HepG2 (cell line): ENCODE measurements around the gene ESR1. TPM values are rescaled to one million over a fixed set of nuclear protein-coding genes. Genes with fewer than 3 reads are reported as not detected.

ENCODE experiments used
- ATAC-seq: fragments of 200-7000 bp; cut with Tn5 transposase; 3 replicates; pipeline ENCODE4 v1.9.1; 2020; ENCODE audit warnings: mild to moderate bottlenecking, moderate library complexity
- BruUV-seq: library from RNA; stranded (reverse); fragments of 400-500 nt; replicated peaks from 2 replicates; lab custom pipeline; 2021; lab: Mats Ljungman, UMichigan
- CTCF ChIA-PET: fragments of 300-600 bp; formaldehyde crosslinking; extraction: SDS; loops from one replicate; lab custom pipeline; 2021; ENCODE audit warnings: low total read pairs, inconsistent platforms, low intra/inter-chr PET ratio; lab: Yijun Ruan, JAX
- POLR2A ChIA-PET: fragments of 350-600 bp; sonication (Branson Sonifier 250); formaldehyde crosslinking; loops from one replicate; lab custom pipeline; 2020; ENCODE audit warnings: antibody characterized with exemption, inconsistent platforms; lab: Yijun Ruan, JAX
- DNase-seq: peaks from one replicate; pipeline ENCODE4 v3.0.0-alpha.2; 2015; ENCODE audit warnings: low spot score
- FAIRE-seq: peaks from 3 replicates; lab custom pipeline; 2011; peaks lifted over from hg19 to GRCh38; lab: Jason Lieb, UNC
- H2AFZ ChIP-seq: one replicate; pipeline ENCODE4 v1.6.1; 2011; ENCODE audit warnings: low read length, inconsistent platforms
- H3K27ac ChIP-seq: fragments of 300-600 bp; 3 replicates; pipeline ENCODE4 v1.8.0; 2011; ENCODE audit warnings: mixed run types, mild to moderate bottlenecking, mixed read lengths, low read length, inconsistent platforms; ENCODE audit not compliant: insufficient read depth; ENCODE audit errors: extremely low read length
- H3K27me3 ChIP-seq, 2 experiments: fragments of 200-600 bp in 1 of 2; 2 replicates in 1 of 2; 3 replicates in 1 of 2; pipeline versions ENCODE4 v1.6.0 to v1.8.0; 2011; ENCODE audit warnings: low read length in 2 of 2, mild to moderate bottlenecking in 2 of 2, moderate library complexity in 2 of 2, inconsistent platforms in 1 of 2; ENCODE audit not compliant: insufficient read depth in 2 of 2, control insufficient read depth in 1 of 2
- H3K36me3 ChIP-seq, 2 experiments: fragments of 200-600 bp in 1 of 2; replicated peaks in 1 of 2; 2 replicates in 1 of 2; 3 replicates in 1 of 2; pipeline versions ENCODE4 v1.5.1 to v1.8.0; 2011; ENCODE audit warnings: low read length in 2 of 2, inconsistent platforms in 1 of 2; ENCODE audit not compliant: insufficient read depth in 2 of 2, control insufficient read depth in 1 of 2
- H3K4me1 ChIP-seq: 2 replicates; pipeline ENCODE4 v1.5.1; 2012; ENCODE audit warnings: low read length, inconsistent platforms; ENCODE audit not compliant: insufficient read depth
- H3K4me2 ChIP-seq: 2 replicates; pipeline ENCODE4 v1.6.0; 2011; ENCODE audit warnings: low read depth, low read length, inconsistent platforms
- H3K4me3 ChIP-seq, 3 experiments: fragments of 200-600 bp in 1 of 3; sonication (generic), shearing (Covaris generic) in 1 of 3; replicated peaks in 1 of 3; 2 replicates each; pipeline ENCODE4 v1.5.1; 2011 to 2016; ENCODE audit warnings: low read length in 3 of 3, inconsistent platforms in 2 of 3, low read depth in 2 of 3, mild to moderate bottlenecking in 2 of 3, control low read depth in 1 of 3, mixed read lengths in 1 of 3; ENCODE audit not compliant: insufficient read depth in 1 of 3
- H3K79me2 ChIP-seq: one replicate; pipeline ENCODE4 v1.6.1; 2011; ENCODE audit warnings: low read length, inconsistent platforms; ENCODE audit not compliant: insufficient read depth
- H3K9ac ChIP-seq: 2 replicates; pipeline ENCODE4 v1.6.0; 2011; ENCODE audit warnings: mild to moderate bottlenecking, low read depth, low read length, inconsistent platforms; ENCODE audit not compliant: insufficient read depth
- H3K9me3 ChIP-seq: 2 replicates; pipeline ENCODE4 v1.5.1; 2012; ENCODE audit warnings: mild to moderate bottlenecking, low read length
- H4K20me1 ChIP-seq: 2 replicates; pipeline ENCODE4 v1.6.0; 2011; ENCODE audit warnings: inconsistent platforms, mild to moderate bottlenecking, low read length, moderate library complexity; ENCODE audit not compliant: insufficient read depth
- ARID3A ChIP-seq: IDR thresholded peaks from 2 replicates; pipeline ENCODE4 v1.6.1; 2012; ENCODE audit warnings: low read depth, low read length, improper control_type of control experiment
- ARID5B ChIP-seq: IDR thresholded peaks from 2 replicates; pipeline ENCODE4 v1.4.0; 2020; ENCODE audit warnings: mild to moderate bottlenecking, missing genetic modification reagents
- BCL6 ChIP-seq: IDR thresholded peaks from 2 replicates; pipeline ENCODE4 v1.6.1; 2016; ENCODE audit warnings: missing genetic modification reagents, missing compliant biosample characterization
- KDM6A ChIP-seq: IDR thresholded peaks from 2 replicates; pipeline ENCODE4 v1.6.1; 2016; ENCODE audit warnings: low read depth
- PHF21A ChIP-seq: sonication (generic); formaldehyde crosslinking; IDR thresholded peaks from 2 replicates; pipeline ENCODE4 v1.5.0; 2020; ENCODE audit warnings: mild to moderate bottlenecking, missing genetic modification reagents
- POGK ChIP-seq: sonication (generic); formaldehyde crosslinking; conservative IDR thresholded peaks from 2 replicates; pipeline ENCODE4 v1.8.0; 2022; ENCODE audit warnings: mild to moderate bottlenecking, moderate library complexity, missing genetic modification reagents
- SRF ChIP-seq: IDR thresholded peaks from 2 replicates; pipeline ENCODE4 v1.6.1; 2011; ENCODE audit warnings: mild to moderate bottlenecking, low read depth, low read length, moderate library complexity
- U2AF1 ChIP-seq: fragments of 200-400 bp; formaldehyde crosslinking; optimal IDR thresholded peaks from 2 replicates; pipeline ENCODE3; 2017; ENCODE audit warnings: mild to moderate bottlenecking, low read depth, low read length
- ZBTB20 ChIP-seq: sonication (generic); formaldehyde crosslinking; IDR thresholded peaks from 2 replicates; pipeline ENCODE4 v1.8.1; 2023; ENCODE audit warnings: missing genetic modification reagents, low read depth, mild to moderate bottlenecking, borderline replicate concordance
- ZNF18 ChIP-seq: sonication (generic); formaldehyde crosslinking; IDR thresholded peaks from 2 replicates; pipeline ENCODE4 v1.8.0; 2022; ENCODE audit warnings: mild to moderate bottlenecking, missing genetic modification reagents; ENCODE audit not compliant: insufficient replicate concordance
- ZNF205 ChIP-seq: IDR thresholded peaks from 2 replicates; pipeline ENCODE4 v1.6.1; 2018; ENCODE audit warnings: missing biosample characterization, missing genetic modification reagents
- ZNF260 ChIP-seq: sonication (generic); formaldehyde crosslinking; IDR thresholded peaks from 2 replicates; pipeline ENCODE4 v1.4.0; 2020; ENCODE audit warnings: missing genetic modification reagents, low read depth, mild to moderate bottlenecking, borderline replicate concordance
- ZNF883 ChIP-seq: sonication (generic); formaldehyde crosslinking; IDR thresholded peaks from 2 replicates; pipeline ENCODE4 v1.5.1; 2020; ENCODE audit warnings: mild to moderate bottlenecking, missing genetic modification reagents; ENCODE audit errors: not compliant biosample characterization
- ZSCAN12 ChIP-seq: sonication (generic); formaldehyde crosslinking; IDR thresholded peaks from 2 replicates; pipeline ENCODE4 v1.9.0; 2021; ENCODE audit warnings: mild to moderate bottlenecking, missing genetic modification reagents
- WGBS: methylation state at CpG from one replicate; pipeline ENCODE4 v1.1.6; 2017; ENCODE audit warnings: low lambda C conversion rate; 5-methylcytosine and 5-hydroxymethylcytosine counted together
- in situ Hi-C: cut with HindIII; loops from 2 replicates; pipeline ENCODE4 v1.10.0; 2017; ENCODE audit warnings: low pct_unique_long_range_greater_than_20kb; ENCODE audit not compliant: extremely low pct_ligation_motif_present
- intact Hi-C: fragments of 100-400 bp; cut with micrococcal nuclease; formaldehyde crosslinking; loops from one replicate; pipeline ENCODE4 v1.10.0; 2022; ENCODE audit not compliant: unreplicated experiment
- polyA plus RNA-seq, 8 experiments: library from polyadenylated mRNA; depleted of rRNA in 3 of 8; stranded (reverse) in 7 of 8; unstranded in 1 of 8; fragments of >200 nt; fragmentation: Illumina TruSeq in 4 of 8; extraction: Trizol in 4 of 8; gene quantifications; 2 replicates each; pipeline versions ENCODE4 v1.2.1 to v1.2.3, GENCODE V29; 2011 to 2016; ENCODE audit warnings: low read depth in 4 of 8, missing spikeins in 1 of 8, mixed read lengths in 1 of 8; ENCODE audit not compliant: insufficient read depth in 1 of 8
- total RNA-seq, 5 experiments: library from RNA; depleted of rRNA; stranded (reverse); fragments of >200 nt; fragmentation: Illumina TruSeq; extraction: Trizol; gene quantifications; 2 replicates each; pipeline ENCODE4 v1.2.3, GENCODE V29; 2016; ENCODE audit warnings: low read depth in 1 of 5

Gene ESR1
- total and polyA plus RNA-seq, 2 of the 13 experiments (the other 11 are each of a cell fraction or from before 2014, with no cell fraction given): not detected

- ATAC-seq (no peak), FAIRE-seq (no peak), DNase-seq (no peak)
- 86% methylated on average over 2 of the region's 2 CpGs for WGBS
- H3K36me3 ChIP-seq: peaks cover 0 to 3% of the 10 kb centered on the region in 2 experiments; a peak in 1 of 5 replicates
- peaks cover 24% of the 10 kb centered on the region for H3K4me1 ChIP-seq
- no peak overlapping the region for H3K27ac ChIP-seq
- H3K4me2 ChIP-seq: no peak overlapping the region
- BruUV-seq: no TSS peak
- in situ Hi-C loops: no loop called here
- no peak overlapping the region for H2AFZ ChIP-seq
- no peaks in the 10 kb centered on the region for H3K27me3 ChIP-seq
- TF ChIP-seq ZNF205: no peak
- TF ChIP-seq ARID3A: no peak
- no peak for TF ChIP-seq ZNF883
- TF ChIP-seq U2AF1: no peak
- no peak for TF ChIP-seq PHF21A (CRISPR knock-in tag)
- TF ChIP-seq ZNF260 (CRISPR knock-in tag): no peak
- no peak for TF ChIP-seq ARID5B (CRISPR knock-in tag)
- TF ChIP-seq SRF: no peak
- no peak for TF ChIP-seq POGK (CRISPR knock-in tag)
- no peak for TF ChIP-seq KDM6A (CRISPR knock-in tag)
- no peak for TF ChIP-seq ZNF18
- no peak for TF ChIP-seq BCL6 (CRISPR knock-in tag)
- no peak for TF ChIP-seq ZBTB20
- TF ChIP-seq ZSCAN12 (CRISPR knock-in tag): no peak
- intact Hi-C loops: no loop called here
- CTCF ChIA-PET: no interaction called here
- no peaks in the 10 kb centered on the region for H3K79me2 ChIP-seq
- POLR2A ChIA-PET: no interaction called here
- H3K9me3 ChIP-seq: no peaks in the 10 kb centered on the region
- no peak overlapping the region for H3K9ac ChIP-seq
- no peak overlapping the region for H3K4me3 ChIP-seq
- H4K20me1 ChIP-seq: no peaks in the 10 kb centered on the region
Observed at GRCh38 chr6:152173957-152174356, 366.5 kb downstream of the ESR1 start.
